H1 (cell line): ENCODE data around the gene MAP3K10. TPM values are rescaled to one million over a fixed set of nuclear protein-coding genes. Genes with fewer than 3 reads are reported as not detected.

ENCODE experiments used
- CTCF ChIA-PET: fragments of 300-600 bp; sonication (Branson Sonifier 250); formaldehyde crosslinking; loops from one replicate; lab custom pipeline; 2021; ENCODE audit not compliant: partially characterized antibody; lab: Charles Lee
- POLR2A ChIA-PET: fragments of 300-600 bp; sonication (Branson Sonifier 250); formaldehyde crosslinking; loops from one replicate; lab custom pipeline; 2021; ENCODE audit warnings: inconsistent platforms; ENCODE audit not compliant: partially characterized antibody; lab: Charles Lee
- DNase-seq, 2 experiments: peaks; one replicate each; pipeline versions ENCODE4 v3.0.0 to v3.0.0-alpha.2; 2010 to 2022; ENCODE audit warnings: low spot score in 2 of 2, low read depth in 1 of 2, mixed read lengths in 1 of 2
- FAIRE-seq: peaks from 2 replicates; lab custom pipeline; 2011; peaks lifted over from hg19 to GRCh38; lab: Jason Lieb, UNC
- H2AFZ ChIP-seq: 2 replicates; pipeline ENCODE4 v1.8.1; 2012; ENCODE audit warnings: low read length, inconsistent platforms
- H2AK5ac ChIP-seq: 2 replicates; pipeline ENCODE4 v1.6.1; 2013; ENCODE audit warnings: low read depth, low read length
- H2BK120ac ChIP-seq: replicated peaks from 2 replicates; pipeline ENCODE3; 2013; ENCODE audit warnings: low read depth, low read length, inconsistent platforms
- H2BK12ac ChIP-seq: 2 replicates; pipeline ENCODE4 v1.6.1; 2013; ENCODE audit warnings: low read depth, low read length
- H2BK15ac ChIP-seq: 2 replicates; pipeline ENCODE4 v1.6.1; 2013; ENCODE audit warnings: low read length
- H2BK20ac ChIP-seq: 2 replicates; pipeline ENCODE4 v1.6.1; 2013; ENCODE audit warnings: low read length
- H2BK5ac ChIP-seq: 2 replicates; pipeline ENCODE4 v1.6.1; 2013; ENCODE audit warnings: low read depth, low read length
- H3K14ac ChIP-seq: 2 replicates; pipeline ENCODE4 v1.6.1; 2013; ENCODE audit warnings: inconsistent platforms; ENCODE audit not compliant: insufficient read length
- H3K18ac ChIP-seq: 2 replicates; pipeline ENCODE4 v1.6.1; 2013; ENCODE audit warnings: low read length; ENCODE audit errors: extremely low read depth
- H3K23ac ChIP-seq: 2 replicates; pipeline ENCODE4 v1.6.1; 2013; ENCODE audit warnings: inconsistent platforms; ENCODE audit not compliant: insufficient read length
- H3K23me2 ChIP-seq: 2 replicates; pipeline ENCODE4 v1.6.1; 2013; ENCODE audit warnings: low read depth, low read length
- H3K27ac ChIP-seq: 2 replicates; pipeline ENCODE4 v1.6.1; 2011; ENCODE audit warnings: low read depth, low read length, inconsistent platforms
- H3K27me3 ChIP-seq, 4 experiments: replicated peaks in 1 of 4; 1 replicate in 1 of 4; 2 replicates in 3 of 4; pipeline versions ENCODE4 v1.6.1 to v1.8.1; 2011 to 2013; ENCODE audit warnings: low read length in 3 of 4, mild to moderate bottlenecking in 3 of 4, inconsistent platforms in 2 of 4, mixed read lengths in 2 of 4, moderate library complexity in 1 of 4; ENCODE audit not compliant: control insufficient read depth in 3 of 4, insufficient read depth in 3 of 4; ENCODE audit errors: extremely low read depth in 1 of 4
- H3K36me3 ChIP-seq, 4 experiments: 2 replicates each; pipeline versions ENCODE4 v1.6.1 to v1.8.1; 2011 to 2013; ENCODE audit warnings: mild to moderate bottlenecking in 4 of 4, low read length in 3 of 4, moderate library complexity in 2 of 4, control low read depth in 1 of 4, inconsistent platforms in 1 of 4; ENCODE audit not compliant: insufficient read depth in 4 of 4, control insufficient read depth in 2 of 4
- H3K4ac ChIP-seq: replicated peaks from 2 replicates; pipeline ENCODE3; 2013; ENCODE audit warnings: low read length, low read depth, mixed read lengths, inconsistent platforms; ENCODE audit not compliant: insufficient read length
- H3K4me1 ChIP-seq, 4 experiments: replicated peaks in 1 of 4; 1 replicate in 1 of 4; 2 replicates in 3 of 4; pipeline versions ENCODE4 v1.6.1 to v1.8.1; 2011 to 2013; ENCODE audit warnings: low read length in 3 of 4, inconsistent platforms in 2 of 4, mixed read lengths in 1 of 4; ENCODE audit not compliant: insufficient read depth in 4 of 4, control insufficient read depth in 3 of 4
- H3K4me2 ChIP-seq, 2 experiments: 2 replicates each; pipeline versions ENCODE4 v1.6.1 to v1.8.1; 2011 to 2013; ENCODE audit warnings: low read depth in 2 of 2, low read length in 2 of 2, control low read depth in 1 of 2, inconsistent platforms in 1 of 2, mild to moderate bottlenecking in 1 of 2; ENCODE audit not compliant: insufficient read depth in 1 of 2
- H3K4me3 ChIP-seq, 4 experiments: fragments of 200-600, 300-600 bp in 1 of 4; sonication (generic), shearing (Covaris generic), sonication (Bioruptor Twin) in 1 of 4; 2 replicates each; pipeline versions ENCODE4 v1.5.1 to v1.8.1; 2011 to 2016; ENCODE audit warnings: low read length in 4 of 4, low read depth in 3 of 4, control low read depth in 2 of 4, inconsistent platforms in 2 of 4, mild to moderate bottlenecking in 2 of 4, mixed read lengths in 1 of 4, moderate library complexity in 1 of 4; ENCODE audit not compliant: insufficient read depth in 2 of 4; ENCODE audit errors: extremely low read depth in 1 of 4
- H3K56ac ChIP-seq: replicated peaks from 2 replicates; pipeline ENCODE3; 2013; ENCODE audit warnings: low read depth, mild to moderate bottlenecking, mixed read lengths, low read length, inconsistent platforms; ENCODE audit not compliant: insufficient read length
- H3K79me1 ChIP-seq: 2 replicates; pipeline ENCODE4 v1.6.1; 2013; ENCODE audit warnings: low read depth, low read length, control low read depth
- H3K79me2 ChIP-seq, 2 experiments: 2 replicates each; pipeline versions ENCODE4 v1.6.1 to v1.8.1; 2012 to 2013; ENCODE audit warnings: low read length in 2 of 2, mild to moderate bottlenecking in 2 of 2, inconsistent platforms in 1 of 2; ENCODE audit not compliant: insufficient read depth in 2 of 2, control insufficient read depth in 1 of 2
- H3K9ac ChIP-seq, 4 experiments: replicated peaks in 1 of 4; 1 replicate in 1 of 4; 2 replicates in 3 of 4; pipeline versions ENCODE4 v1.6.1 to v1.8.1; 2011 to 2013; ENCODE audit warnings: low read depth in 3 of 4, low read length in 3 of 4, control low read depth in 2 of 4, mild to moderate bottlenecking in 2 of 4, moderate library complexity in 2 of 4, inconsistent platforms in 1 of 4; ENCODE audit errors: extremely low read depth in 1 of 4
- H3K9me3 ChIP-seq, 2 experiments: 2 replicates each; pipeline versions ENCODE4 v1.6.1 to v1.8.1; 2012 to 2013; ENCODE audit warnings: mild to moderate bottlenecking in 2 of 2, moderate library complexity in 2 of 2, control low read depth in 1 of 2, inconsistent platforms in 1 of 2, low read depth in 1 of 2, low read length in 1 of 2, mixed read lengths in 1 of 2; ENCODE audit not compliant: insufficient read depth in 2 of 2
- H4K20me1 ChIP-seq, 2 experiments: replicated peaks in 1 of 2; 2 replicates each; pipeline versions ENCODE3 to v1.8.1; 2011 to 2013; ENCODE audit warnings: inconsistent platforms in 2 of 2, low read length in 2 of 2, mild to moderate bottlenecking in 1 of 2; ENCODE audit not compliant: insufficient read depth in 2 of 2, control insufficient read depth in 1 of 2
- H4K5ac ChIP-seq: 2 replicates; pipeline ENCODE4 v1.6.1; 2013; ENCODE audit warnings: low read length, low read depth, mixed read lengths, inconsistent platforms; ENCODE audit not compliant: insufficient read length
- H4K8ac ChIP-seq: 2 replicates; pipeline ENCODE4 v1.8.0; 2013; ENCODE audit warnings: mild to moderate bottlenecking, moderate library complexity, low read length, inconsistent platforms; ENCODE audit not compliant: insufficient read depth; ENCODE audit errors: extremely low read depth
- H4K91ac ChIP-seq: replicated peaks from 2 replicates; pipeline ENCODE3; 2013; ENCODE audit warnings: low read length, mixed read lengths, inconsistent platforms; ENCODE audit not compliant: insufficient read length
- BRCA1 ChIP-seq: IDR thresholded peaks from 2 replicates; pipeline ENCODE4 v1.6.1; 2012; ENCODE audit warnings: low read depth, low read length, improper control_type of control experiment
- EGR1 ChIP-seq: IDR thresholded peaks from 2 replicates; pipeline ENCODE4 v1.6.1; 2011; ENCODE audit warnings: low read depth, low read length, borderline replicate concordance
- MAFK ChIP-seq: IDR thresholded peaks from 2 replicates; pipeline ENCODE4 v1.6.1; 2012; ENCODE audit warnings: low read depth, mild to moderate bottlenecking, improper control_type of control experiment, low read length
- POLR2A ChIP-seq, 2 experiments: IDR thresholded peaks; 1 replicate in 1 of 2; 2 replicates in 1 of 2; pipeline ENCODE4 v1.6.1; 2011; ENCODE audit warnings: low read depth in 2 of 2, low read length in 2 of 2, mild to moderate bottlenecking in 2 of 2; ENCODE audit errors: control extremely low read depth in 1 of 2
- POU5F1 ChIP-seq: IDR thresholded peaks from 2 replicates; pipeline ENCODE4 v1.6.1; 2011; ENCODE audit warnings: low read depth, mild to moderate bottlenecking, low read length, moderate library complexity
- WGBS, 2 experiments: shearing (Covaris generic) in 1 of 2; methylation state at CpG; one replicate each; pipeline versions ENCODE4 v1.1.6 to v1.1.7; 2013 to 2015; ENCODE audit warnings: low lambda C conversion rate in 2 of 2, mixed read lengths in 2 of 2, inconsistent platforms in 1 of 2, low coverage in 1 of 2, missing lambda C conversion rate in 1 of 2; ENCODE audit not compliant: insufficient replicate concordance in 2 of 2, insufficient coverage in 1 of 2, insufficient read length in 1 of 2; ENCODE audit errors: extremely low coverage in 1 of 2, missing lambda C conversion rate in 1 of 2; 5-methylcytosine and 5-hydroxymethylcytosine counted together
- polyA plus RNA-seq, 7 experiments: library from polyadenylated mRNA; depleted of rRNA in 3 of 7; stranded (reverse) in 5 of 7; unstranded in 2 of 7; fragments of >200 nt in 5 of 7; fragments of 200-250 nt in 2 of 7; gene quantifications; 1 replicate in 5 of 7; 2 replicates in 1 of 7; 4 replicates in 1 of 7; pipeline versions ENCODE4 v1.2.1 to v1.2.3, GENCODE V29; 2011 to 2013; ENCODE audit warnings: missing spikeins in 2 of 7, mixed read lengths in 2 of 7
- total RNA-seq: library from RNA; stranded (reverse); fragmentation: NEBNext Ultra II Directional; extraction: Animal tissue kit (Norgen Biotek cat#: 25700); gene quantifications from 2 replicates; pipeline ENCODE4 v1.2.1, GENCODE V29; 2021
- TF ChIP-seq, protein P1 (sequence below), 3 experiments: IDR thresholded peaks; 1 replicate in 2 of 3; 2 replicates in 1 of 3; pipeline versions ENCODE4 v1.5.1 to v1.6.1; 2011; ENCODE audit warnings: low read length in 3 of 3, mild to moderate bottlenecking in 3 of 3, inconsistent platforms in 2 of 3, low read depth in 1 of 3, moderate library complexity in 1 of 3; ENCODE audit not compliant: insufficient read depth in 1 of 3; ENCODE audit errors: control extremely low read depth in 1 of 3

MAP3K10 gene
- total and polyA plus RNA-seq, 2 of the 8 experiments (the other 6 are each of a cell fraction or from before 2014, with no cell fraction given), result 4.9 to 15.9 TPM

DNA sequence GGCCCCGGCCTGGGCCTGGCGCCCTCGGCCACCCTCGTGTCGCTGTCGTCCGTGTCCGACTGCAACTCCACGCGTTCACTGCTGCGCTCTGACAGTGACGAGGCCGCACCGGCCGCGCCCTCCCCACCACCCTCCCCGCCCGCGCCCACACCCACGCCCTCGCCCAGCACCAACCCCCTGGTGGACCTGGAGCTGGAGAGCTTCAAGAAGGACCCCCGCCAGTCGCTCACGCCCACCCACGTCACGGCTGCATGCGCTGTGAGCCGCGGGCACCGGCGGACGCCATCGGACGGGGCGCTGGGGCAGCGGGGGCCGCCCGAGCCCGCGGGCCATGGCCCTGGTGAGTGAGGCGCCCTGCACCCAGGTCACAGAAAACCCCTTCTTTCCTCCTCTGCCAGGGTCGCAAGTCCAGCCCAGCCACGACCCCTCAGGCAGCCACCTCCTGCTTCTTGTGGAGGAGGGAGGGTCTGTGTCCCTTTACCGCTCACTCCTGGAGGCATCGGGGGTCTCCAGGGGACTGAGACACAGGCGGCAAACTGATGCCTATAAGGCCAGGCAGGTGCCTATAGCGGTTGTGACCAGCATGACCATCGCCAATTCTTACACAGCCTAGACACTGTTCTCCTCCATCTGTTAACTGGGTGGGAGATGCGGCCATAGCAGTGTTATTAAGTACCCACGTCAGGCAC is 22.8 kb downstream of the MAP3K10 start:
- Histone ChIP-seq H3K9ac (no peak overlapping the region), H2BK120ac (no peak overlapping the region), H4K5ac (no peak overlapping the region), H3K4ac (no peak overlapping the region), H3K4me2 (no peak overlapping the region), H2AFZ (no peak overlapping the region), H3K27me3 (peaks cover 0 to 18% (median 13%) of the 10 kb centered on the region in 4 experiments; a peak in 6 of 7 replicates), H2BK12ac (no peak overlapping the region), H3K23me2 (peaks cover 7% of the 10 kb centered on the region; the same call in 1 of the 2 replicates), H3K36me3 (no peaks in the 10 kb centered on the region), H3K9me3 (no peaks in the 10 kb centered on the region), H3K79me2 (no peaks in the 10 kb centered on the region), H2BK20ac (no peak overlapping the region), H4K91ac (no peak overlapping the region), H4K20me1 (peaks cover 3 to 4% of the 10 kb centered on the region in 2 experiments), H2AK5ac (no peak overlapping the region), H3K79me1 (no peaks in the 10 kb centered on the region), H3K27ac (no peak overlapping the region), H4K8ac (no peak overlapping the region), H3K56ac (no peak overlapping the region), H3K4me3 (no peak overlapping the region), H2BK15ac (no peak overlapping the region), H3K14ac (no peak overlapping the region), H3K23ac (no peak overlapping the region), H3K4me1 (peaks cover 0 to 10% (median 6%) of the 10 kb centered on the region in 4 experiments; a peak in 5 of 7 replicates), H3K18ac (no peak overlapping the region), H2BK5ac (no peak overlapping the region)
- WGBS, 2 experiments, result 92% methylated on average over 29 of the region's 50 CpGs; no CpG with 5 or more reads in 1 of the 2 experiments
- POLR2A ChIA-PET, result no interaction called here
- no peak for DNase-seq
- TF ChIP-seq POU5F1 (no peak), EGR1 (no peak), BRCA1 (no peak), POLR2A (IDR thresholded peaks at IDR 0.05; ENCODE audit: control extremely low read depth in 1 of 2, low read depth in 2 of 2, low read length in 2 of 2) (no peak), MAFK (no peak)
- TF ChIP-seq, protein P1, sequence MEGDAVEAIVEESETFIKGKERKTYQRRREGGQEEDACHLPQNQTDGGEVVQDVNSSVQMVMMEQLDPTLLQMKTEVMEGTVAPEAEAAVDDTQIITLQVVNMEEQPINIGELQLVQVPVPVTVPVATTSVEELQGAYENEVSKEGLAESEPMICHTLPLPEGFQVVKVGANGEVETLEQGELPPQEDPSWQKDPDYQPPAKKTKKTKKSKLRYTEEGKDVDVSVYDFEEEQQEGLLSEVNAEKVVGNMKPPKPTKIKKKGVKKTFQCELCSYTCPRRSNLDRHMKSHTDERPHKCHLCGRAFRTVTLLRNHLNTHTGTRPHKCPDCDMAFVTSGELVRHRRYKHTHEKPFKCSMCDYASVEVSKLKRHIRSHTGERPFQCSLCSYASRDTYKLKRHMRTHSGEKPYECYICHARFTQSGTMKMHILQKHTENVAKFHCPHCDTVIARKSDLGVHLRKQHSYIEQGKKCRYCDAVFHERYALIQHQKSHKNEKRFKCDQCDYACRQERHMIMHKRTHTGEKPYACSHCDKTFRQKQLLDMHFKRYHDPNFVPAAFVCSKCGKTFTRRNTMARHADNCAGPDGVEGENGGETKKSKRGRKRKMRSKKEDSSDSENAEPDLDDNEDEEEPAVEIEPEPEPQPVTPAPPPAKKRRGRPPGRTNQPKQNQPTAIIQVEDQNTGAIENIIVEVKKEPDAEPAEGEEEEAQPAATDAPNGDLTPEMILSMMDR (IDR thresholded peaks at IDR 0.05; ENCODE audit: control extremely low read depth in 1 of 3, insufficient read depth in 1 of 3, low read depth in 1 of 3, low read length in 3 of 3), result no peak
- CTCF ChIA-PET, result interaction anchor here (1.2 kb wide), 1 partner anchor 9 kb away, joined by 4 read pairs; no protein-coding TSS in a partner anchor
- FAIRE-seq, result no peak
